GM20000 (cell line): ENCODE results near the gene HOXB13.
A peak's percentile ranks its signal among the peaks of the same experiment; 100 is the strongest.
"Not testable (repeated sequence)": the region's sequence is repeated elsewhere in the genome, so short reads cannot be mapped to it uniquely, and the experiment has no call there.

ENCODE experiments used
- DNase-seq: peaks from one replicate; pipeline ENCODE4 v3.0.0; 2012; ENCODE audit warnings: low spot score
- TF ChIP-seq, protein P1 (sequence below): IDR thresholded peaks from 2 replicates; pipeline ENCODE4 v1.5.1; 2012; ENCODE audit warnings: mild to moderate bottlenecking, control low read depth; ENCODE audit errors: extremely low read depth, missing control alignments

HOXB13 gene

DNA sequence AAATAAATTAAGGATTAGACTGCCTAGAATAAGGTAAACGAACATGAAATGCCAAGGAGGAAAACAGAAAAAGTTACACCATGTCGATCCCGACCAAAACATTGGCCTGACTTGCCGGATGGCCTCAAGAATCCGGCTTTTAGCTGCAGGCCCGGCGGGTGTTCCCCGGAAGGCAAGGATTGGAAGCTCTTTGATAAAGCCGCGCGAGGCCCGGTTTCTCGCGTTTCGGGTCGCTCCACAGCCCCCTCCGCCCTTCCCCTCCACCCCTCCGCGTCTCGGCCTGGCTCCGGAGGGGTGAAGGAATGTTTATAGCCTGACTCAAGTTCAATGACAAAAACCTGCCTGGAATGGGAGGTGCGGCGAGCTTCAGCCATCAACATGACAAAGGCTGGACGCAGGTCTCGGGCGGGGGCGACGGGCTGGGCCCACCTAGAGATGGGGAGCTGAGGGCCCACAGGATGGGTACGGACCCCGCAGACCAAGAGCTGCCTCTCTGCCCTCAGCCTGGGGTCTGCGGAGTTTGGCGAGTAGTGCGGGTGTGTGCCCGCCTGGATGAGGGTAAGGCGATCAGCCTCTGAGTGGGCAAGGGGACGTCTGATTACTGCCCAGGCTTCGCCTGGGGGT lies 8.8 kb downstream of the HOXB13 start:
- TF ChIP-seq, protein P1, sequence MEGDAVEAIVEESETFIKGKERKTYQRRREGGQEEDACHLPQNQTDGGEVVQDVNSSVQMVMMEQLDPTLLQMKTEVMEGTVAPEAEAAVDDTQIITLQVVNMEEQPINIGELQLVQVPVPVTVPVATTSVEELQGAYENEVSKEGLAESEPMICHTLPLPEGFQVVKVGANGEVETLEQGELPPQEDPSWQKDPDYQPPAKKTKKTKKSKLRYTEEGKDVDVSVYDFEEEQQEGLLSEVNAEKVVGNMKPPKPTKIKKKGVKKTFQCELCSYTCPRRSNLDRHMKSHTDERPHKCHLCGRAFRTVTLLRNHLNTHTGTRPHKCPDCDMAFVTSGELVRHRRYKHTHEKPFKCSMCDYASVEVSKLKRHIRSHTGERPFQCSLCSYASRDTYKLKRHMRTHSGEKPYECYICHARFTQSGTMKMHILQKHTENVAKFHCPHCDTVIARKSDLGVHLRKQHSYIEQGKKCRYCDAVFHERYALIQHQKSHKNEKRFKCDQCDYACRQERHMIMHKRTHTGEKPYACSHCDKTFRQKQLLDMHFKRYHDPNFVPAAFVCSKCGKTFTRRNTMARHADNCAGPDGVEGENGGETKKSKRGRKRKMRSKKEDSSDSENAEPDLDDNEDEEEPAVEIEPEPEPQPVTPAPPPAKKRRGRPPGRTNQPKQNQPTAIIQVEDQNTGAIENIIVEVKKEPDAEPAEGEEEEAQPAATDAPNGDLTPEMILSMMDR: no peak
- peak; percentile 41 for DNase-seq

DNA sequence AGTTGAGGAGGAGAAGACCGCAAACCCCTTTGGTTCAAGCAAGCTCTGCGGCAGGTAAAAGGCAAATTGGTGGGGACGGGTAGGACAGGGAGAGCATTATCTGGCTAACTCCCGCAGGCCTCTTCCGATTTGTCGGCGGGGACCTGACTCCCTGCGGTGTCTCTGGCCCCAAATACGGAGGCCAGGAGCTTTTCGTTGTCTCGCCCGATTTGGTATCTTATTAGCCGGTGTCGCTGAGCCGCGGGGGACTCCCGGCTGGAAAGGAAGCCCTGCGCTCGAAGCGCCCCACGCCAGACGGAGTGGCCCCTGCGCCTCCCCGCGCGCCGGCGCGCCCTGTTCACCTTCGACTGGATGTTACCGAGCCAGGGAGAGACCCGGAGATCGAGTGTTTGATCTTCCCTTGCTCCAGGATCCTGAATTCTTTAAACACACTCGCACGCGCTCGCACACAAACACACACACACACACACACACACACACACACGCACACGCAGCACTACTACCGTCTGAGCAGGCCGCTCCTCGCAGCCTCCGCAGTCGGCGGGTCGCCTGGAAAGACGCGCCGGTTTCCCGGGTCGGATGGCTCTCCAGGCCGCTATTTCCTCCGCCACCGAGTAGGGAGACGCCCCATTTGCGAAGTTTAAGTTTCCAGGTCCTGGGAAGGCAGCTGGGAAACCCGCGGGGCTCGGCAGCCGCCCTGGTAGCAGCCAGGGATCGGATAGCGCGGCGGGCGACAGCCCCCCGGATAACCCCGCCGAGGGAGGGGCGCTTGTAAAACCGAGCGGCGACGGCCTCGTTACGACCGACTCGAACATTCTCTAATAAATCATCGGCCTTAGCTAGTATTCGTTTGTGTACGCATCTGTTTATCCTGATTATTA lies 9.5 kb downstream of the HOXB13 start:
- DNase-seq: peak; percentile 30
- TF ChIP-seq, protein P1: no peak

DNA sequence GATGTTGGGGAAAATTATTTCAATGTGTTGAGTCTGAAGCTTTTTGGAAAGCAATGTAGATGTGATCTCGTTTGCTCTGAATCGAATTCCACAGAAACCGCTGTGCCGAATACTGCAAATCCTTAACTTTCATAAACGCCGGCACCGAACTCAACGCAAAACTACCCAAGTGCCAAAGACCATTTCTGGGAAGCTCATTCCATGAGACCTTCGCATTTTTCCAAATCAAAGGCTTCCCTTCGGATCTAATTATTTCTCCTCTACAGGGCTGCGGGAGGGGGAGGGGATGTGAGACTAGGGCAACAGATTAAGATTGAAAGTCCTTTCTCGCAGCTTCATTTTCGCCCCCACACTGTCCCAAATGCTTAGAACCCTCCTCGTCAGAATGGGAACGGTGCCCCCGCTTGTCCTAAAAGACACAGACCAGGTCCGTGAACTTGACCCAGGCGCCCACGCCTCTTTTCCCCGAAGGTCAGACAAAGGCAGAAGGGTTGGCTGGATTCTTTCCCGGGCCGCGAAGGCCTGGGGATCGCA lies 10.3 kb downstream of the HOXB13 start:
- peak; percentile 26 for DNase-seq
- TF ChIP-seq, protein P1: no peak

DNA sequence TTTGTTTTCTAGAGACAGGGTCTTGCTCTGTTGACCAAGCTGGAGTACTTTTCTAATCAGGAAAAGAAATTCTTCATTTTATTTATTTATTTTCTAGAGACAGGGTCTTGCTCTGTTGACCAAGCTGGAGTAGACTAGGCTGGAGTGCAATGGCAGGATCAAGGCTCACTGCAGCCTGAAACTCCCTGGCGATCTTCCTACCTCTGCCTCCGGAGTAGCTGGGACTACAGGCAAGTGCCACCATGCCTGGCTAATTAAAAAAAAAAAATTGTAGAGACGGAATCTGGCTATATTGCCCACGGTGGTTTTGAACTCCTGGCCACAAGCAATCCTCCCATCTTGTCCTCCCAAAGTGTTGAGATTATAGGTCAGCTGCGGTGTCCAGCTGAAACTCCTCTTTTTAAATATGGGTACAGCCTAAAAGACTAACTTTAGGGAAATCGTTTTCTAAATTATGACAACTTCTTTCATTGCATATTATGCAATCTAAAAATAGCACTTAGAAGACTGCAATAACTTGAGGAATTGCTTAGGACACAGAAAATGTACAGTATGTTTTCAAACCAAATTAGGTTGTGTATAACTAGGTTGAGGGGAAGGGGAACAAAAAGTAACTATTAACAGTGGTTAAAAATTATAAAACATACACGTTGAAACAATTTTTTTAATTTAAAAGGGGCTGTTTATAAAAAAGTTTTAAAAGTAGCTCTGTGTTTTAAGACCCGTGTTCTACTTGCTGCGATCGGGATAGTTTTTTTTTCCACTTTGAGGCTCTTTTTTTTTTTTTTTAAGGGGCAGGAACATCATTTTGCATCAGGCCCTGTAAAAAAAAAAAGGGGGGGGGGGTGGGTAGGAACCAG lies 11.0 kb downstream of the HOXB13 start:
- DNase-seq: no peak

DNA sequence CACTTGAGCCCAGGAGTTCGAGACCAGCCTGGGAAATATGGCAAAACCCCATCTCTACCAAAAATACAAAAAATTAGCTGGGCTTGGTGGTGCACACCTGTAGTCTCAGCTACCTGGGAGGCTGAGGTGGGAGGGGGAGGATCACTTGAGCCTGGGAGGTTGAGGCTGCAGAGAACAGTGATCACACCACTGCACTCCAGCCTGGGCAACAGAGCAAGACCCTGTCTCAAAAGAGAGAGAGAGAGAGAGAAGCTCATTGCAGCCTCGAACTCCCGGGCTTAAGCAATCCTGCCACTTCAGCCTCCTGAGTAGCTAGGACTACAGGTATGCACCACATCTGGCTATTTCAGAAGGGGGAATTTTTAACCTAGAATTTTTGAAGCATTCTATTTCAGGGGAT lies 12.0 kb downstream of the HOXB13 start:
- DNase-seq: not testable (repeated sequence)

More for the DNA sequence above, 11.0 kb downstream of the HOXB13 start:
- TF ChIP-seq, protein P1: no peak

DNA sequence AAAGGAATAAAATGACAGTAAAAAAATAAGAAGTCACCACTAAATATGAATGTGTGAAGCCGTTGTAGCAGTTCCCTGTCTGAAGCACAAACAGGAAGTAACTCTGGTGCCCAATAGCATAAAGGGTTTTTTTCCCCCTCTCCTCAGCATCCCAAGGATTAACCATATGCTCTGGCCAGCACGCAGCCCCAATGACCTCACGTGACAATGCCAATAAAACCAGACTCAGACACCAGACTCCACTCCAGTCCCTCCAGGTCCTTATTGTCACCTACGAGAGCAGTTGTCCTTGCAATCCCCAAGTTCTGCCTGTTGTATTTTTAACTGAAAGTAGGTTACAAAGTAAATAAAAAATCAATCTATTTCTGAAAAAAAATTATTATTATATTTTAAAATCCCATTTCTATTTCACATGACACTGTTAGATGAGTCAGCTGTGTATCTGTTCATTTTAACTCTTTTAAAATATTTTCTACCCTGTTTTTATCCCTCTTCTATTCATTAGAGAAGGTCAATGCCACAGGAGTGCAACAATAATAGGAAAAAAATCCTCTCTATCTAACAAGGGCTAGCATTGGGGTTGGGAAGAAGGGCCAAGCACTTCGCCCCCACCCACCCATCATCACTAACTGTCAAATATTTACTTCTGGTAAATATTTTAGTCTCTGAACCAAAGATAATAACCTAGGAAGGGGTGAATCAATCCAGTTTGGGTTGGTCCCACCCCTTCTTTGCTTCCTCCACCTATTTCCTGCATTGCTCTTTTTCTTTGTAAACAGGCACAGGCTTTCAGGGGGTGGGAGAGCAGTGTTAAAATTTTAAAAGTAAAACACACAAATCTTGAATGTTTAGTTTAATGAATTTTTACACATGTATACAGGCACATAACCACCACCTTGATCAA lies 12.8 kb downstream of the HOXB13 start:
- TF ChIP-seq, protein P1: no peak
- no peak for DNase-seq

DNA sequence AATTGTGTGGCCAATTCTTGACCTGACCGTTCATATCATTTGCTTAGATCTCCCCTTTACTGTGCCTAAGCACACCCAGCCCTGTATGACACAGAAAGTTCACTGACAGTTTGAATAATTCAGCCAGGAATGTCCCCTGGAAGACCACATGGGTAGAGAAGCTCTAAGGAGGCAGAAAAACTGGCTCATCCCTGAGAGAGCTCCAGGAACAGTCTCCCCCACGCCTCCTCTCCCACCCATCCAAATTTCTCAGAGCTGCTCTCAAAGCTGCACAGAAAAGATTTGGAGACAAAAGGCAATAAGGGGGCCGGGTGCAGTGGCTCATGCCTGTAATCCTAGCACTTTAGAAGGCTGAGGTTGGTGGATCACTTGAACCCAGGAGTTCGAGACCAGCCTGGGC lies 17.4 kb downstream of the HOXB13 start:
- no peak for DNase-seq
- TF ChIP-seq, protein P1: no peak
